Measurements from ENCODE around the gene CAB39L. TPM values are rescaled to one million over a fixed set of nuclear protein-coding genes. Genes with fewer than 3 reads are reported as not detected.

CAB39L gene
- total and polyA plus RNA-seq, 9 of the 15 experiments (the other 6 are each of a cell fraction or from before 2014, with no cell fraction given) = 1.1 to 4.2 (median 2.6) TPM

- TF ChIP-seq ZBTB9 (CRISPR knock-in tag; IDR thresholded peaks at IDR 0.05) (no peak), POLR2H (tag; IDR thresholded peaks at IDR 0.05; ENCODE audit: low read depth) (no peak), BRCA1 (IDR thresholded peaks at IDR 0.05) (no peak), BRCA1 (CRISPR knock-in tag; IDR thresholded peaks at IDR 0.05) (no peak), ATF3 (IDR thresholded peaks at IDR 0.05) (peak; percentile 58; the same call in 1 of the 2 replicates), ATF3 (CRISPR knock-in tag; conservative IDR thresholded peaks at IDR 0.05) (no peak), BHLHE40 (IDR thresholded peaks at IDR 0.05; ENCODE audit: low read length) (no peak), ZNF165 (CRISPR knock-in tag; IDR thresholded peaks at IDR 0.05; ENCODE audit: borderline replicate concordance) (no peak), ZBTB17 (CRISPR knock-in tag; IDR thresholded peaks at IDR 0.05) (no peak), ZZZ3 (IDR thresholded peaks at IDR 0.05) (no peak), TSC22D4 (tag; IDR thresholded peaks at IDR 0.05) (no peak), DLX4 (CRISPR knock-in tag; IDR thresholded peaks at IDR 0.05) (no peak), KAT2B (IDR thresholded peaks at IDR 0.05; ENCODE audit: low read depth, low read length) (no peak), GABPB1 (CRISPR knock-in tag; IDR thresholded peaks at IDR 0.05) (no peak), HCFC1 (IDR thresholded peaks at IDR 0.05; ENCODE audit: low read depth, low read length) (no peak)
Observed at GRCh38 chr13:49315756-49316482, 127.9 kb downstream of the CAB39L start (continued).

All from K562 (cell line).